ENCODE data around the gene STAT5A.
"Not testable (repeated sequence)": the region's sequence is repeated elsewhere in the genome, so short reads cannot be mapped to it uniquely, and the experiment has no call there.

The STAT5A gene

DNA sequence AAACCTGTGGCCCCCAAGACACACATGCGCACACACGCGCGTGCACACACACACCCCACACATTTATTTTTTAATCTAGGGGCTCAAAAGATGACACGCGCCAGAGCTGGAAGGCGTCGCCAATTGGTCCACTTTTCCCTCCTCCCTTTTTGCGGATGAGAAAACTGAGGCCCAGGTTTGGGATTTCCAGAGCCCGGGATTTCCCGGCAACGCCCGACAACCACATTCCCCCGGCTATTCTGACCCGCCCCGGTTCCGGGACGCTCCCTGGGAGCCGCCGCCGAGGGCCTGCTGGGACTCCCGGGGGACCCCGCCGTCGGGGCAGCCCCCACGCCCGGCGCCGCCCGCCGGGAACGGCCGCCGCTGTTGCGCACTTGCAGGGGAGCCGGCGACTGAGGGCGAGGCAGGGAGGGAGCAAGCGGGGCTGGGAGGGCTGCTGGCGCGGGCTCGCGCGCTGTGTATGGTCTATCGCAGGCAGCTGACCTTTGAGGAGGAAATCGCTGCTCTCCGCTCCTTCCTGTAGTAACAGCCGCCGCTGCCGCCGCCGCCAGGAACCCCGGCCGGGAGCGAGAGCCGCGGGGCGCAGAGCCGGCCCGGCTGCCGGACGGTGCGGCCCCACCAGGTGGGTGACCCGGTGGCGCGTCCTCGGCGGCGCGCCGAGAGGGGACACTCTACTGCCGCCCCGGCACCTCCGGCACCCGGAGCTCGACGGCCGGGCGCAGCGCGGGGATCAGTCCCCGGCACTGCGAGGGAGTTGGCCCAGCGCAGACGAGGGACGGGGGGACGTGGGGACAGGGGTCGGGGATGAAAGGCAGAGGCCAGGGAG lies at the start of gene STAT5A:
Gene STAT5A, plus strand, starts transcription at position 522 of the 826 bp plus-strand sequence. CDS start 914 bp downstream, outside the sequence.
- no peak for DNase-seq

DNA sequence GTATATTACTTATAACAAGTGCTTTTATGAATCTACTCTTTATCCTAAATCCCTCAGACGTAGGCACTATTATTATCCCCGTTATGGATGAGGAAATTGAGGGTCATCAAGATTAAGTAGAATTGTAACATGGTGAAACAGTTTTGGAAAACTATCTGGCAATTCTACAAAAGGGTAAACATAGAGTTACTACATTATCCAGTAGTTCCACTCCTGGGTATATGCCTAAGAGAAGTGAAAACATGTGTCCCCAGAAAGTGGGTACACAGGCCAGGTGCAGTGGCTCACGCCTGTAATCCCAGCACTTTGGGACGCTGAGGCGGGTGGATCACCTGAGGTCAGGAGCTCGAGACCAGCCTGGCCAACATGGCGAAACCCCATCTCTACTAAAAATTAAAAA lies 48.7 kb upstream of the STAT5A start:
- DNase-seq: not testable (repeated sequence)

DNA sequence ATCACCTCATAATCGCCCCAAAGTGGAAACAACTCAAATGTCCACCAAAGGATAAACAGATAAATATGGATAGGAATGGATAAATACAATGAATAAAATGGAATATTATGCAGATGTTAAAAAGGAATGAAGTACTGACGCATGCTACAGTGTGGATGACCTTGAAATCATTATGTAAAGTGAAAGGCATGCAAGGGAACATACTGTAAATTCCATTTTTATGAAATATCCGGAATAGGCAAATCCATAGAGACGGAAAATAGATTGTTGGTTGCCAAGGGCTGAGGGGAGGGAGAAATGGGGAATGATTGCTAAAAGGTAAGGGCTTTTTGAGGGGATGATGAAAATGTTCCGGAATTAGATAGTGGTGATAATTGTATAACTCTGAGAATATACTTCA lies 48.1 kb upstream of the STAT5A start:
- no peak for DNase-seq

DNA sequence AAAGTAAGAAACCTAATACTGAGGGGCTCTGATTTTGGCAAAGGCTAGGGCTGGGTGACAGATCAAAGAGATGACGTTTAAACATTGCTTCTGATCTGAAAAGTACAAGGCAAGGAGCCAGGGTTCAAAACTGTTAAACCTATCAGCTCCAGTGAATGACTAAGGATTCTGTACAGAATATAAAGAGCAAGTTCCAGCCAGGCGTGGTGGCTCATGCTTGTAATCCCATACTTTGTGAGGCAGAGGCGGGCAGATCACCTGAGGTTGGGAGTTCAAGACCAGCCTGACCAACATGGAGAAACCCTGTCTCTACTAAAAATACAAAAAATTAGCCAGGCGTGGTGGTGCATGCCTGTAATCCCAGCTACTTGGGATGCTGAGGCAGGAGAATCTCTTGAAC lies 47.4 kb upstream of the STAT5A start:
- DNase-seq: not testable (repeated sequence)

DNA sequence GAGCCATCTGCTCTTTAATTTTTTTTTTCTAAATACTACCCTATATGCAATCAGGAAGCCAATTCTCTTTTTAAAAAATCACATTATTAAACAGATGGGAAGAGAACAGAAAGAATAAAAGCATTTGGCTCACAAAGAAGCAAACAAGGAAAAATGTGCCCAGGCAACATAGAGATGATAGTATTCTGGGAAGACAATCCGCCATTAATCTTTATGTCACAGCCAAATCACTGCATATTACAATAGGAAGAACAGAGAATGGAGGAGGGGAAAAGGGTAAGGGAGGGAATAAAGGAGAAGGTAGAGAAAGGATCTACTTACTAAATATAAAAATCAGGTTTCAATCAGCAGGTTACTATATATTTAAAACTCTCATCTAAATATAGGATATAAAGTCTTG lies 46.4 kb upstream of the STAT5A start:
- DNase-seq: no peak

DNA sequence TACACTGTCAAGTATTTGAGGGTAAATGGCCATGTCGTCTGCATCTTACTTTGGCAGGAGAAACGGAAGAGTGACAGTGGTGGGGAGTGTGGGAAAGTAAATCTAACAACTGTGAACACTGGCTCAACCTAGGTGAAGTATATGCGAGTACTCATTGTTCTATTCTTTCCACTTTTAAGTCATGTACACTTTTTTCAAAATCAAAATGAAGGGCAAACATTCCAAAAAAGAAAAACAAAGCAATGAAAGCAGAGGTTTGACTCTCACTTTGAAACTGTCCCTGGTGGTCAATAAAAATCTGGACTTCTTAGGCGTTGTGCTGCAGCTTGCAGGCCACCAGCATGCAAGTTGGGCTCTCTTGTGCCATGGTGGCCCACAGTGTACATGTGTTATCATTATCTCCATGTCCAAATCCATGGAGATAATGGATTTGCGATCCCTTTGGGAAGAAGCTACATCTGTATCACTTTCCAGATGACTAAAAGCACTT lies 44.8 kb upstream of the STAT5A start:
- no peak for DNase-seq

DNA sequence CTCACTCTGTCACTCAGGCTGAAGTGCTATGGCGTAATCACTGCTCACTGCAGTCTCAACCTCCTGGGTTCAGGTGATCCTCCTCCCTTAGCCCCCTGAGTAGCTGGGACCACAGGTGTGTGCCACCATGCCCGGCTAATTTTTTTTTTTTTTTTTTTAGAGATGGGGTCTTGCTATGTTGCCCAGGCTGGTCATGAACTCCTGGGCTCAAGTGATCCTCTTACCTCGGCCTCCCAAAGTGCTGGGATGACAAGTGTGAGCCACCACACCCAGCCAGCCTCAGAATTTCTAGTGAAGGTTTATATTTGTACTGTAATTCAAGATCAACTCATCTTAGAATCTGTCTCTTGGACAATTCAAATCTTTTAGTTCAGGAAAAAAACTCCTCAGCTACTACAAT lies 44.2 kb upstream of the STAT5A start:
- DNase-seq: not testable (repeated sequence)

DNA sequence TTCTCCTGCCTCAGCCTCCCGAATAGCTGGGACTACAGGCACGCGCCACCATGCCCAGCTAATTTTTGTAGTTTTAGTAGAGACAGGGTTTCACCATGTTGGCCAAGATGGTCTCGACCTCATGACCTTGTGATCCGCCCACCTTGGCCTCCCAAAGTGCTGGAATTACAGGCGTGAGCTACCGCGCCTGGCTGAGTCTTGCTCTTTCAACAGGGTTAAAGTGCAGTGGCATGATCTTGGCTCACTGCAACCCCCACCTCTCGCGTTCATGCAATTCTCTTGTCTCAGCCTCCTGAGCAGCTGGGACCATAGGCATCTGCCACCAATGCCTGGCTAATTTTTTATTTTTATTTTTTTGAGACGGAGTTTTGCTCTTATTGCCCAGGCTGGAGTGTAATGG lies 43.1 kb upstream of the STAT5A start:
- DNase-seq: not testable (repeated sequence)

DNA sequence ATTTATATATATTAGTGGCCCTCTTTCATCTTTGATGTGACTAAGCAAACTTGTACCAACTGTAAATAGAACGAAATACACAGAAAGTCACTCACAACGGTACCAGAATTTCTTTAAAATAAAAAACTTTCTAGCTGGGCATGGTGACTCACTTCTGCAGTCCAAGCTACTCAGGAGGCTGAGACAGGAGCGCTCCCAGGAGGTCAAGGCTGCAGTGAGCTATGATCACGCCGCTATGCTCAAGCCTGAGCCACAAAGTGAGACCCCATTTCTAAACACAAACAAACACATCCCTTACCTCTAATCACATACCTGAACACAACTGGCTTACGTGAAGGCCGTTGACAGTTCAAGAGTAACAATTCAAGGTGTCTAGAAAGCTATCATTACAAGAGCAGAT lies 41.8 kb upstream of the STAT5A start:
- DNase-seq: no peak

DNA sequence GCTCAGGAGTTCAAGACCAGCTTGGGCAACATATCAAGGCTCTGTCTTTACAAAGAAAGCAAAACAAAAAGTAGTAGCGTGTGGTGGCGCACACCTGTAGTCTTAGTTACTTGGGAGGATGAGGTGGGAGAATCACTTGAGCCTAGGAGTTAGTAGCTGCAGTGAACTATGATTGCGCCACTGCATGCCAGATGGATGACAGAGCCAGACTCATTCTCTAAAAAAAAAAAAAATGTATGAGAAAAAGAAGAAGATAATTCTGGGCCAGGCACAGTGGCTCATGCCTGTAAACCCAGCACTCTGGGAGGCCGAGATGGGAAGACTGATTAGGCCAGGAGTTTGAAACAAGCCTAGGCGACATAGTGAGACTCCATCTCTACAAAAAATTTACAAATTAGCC lies 40.6 kb upstream of the STAT5A start:
- no peak for DNase-seq

DNA sequence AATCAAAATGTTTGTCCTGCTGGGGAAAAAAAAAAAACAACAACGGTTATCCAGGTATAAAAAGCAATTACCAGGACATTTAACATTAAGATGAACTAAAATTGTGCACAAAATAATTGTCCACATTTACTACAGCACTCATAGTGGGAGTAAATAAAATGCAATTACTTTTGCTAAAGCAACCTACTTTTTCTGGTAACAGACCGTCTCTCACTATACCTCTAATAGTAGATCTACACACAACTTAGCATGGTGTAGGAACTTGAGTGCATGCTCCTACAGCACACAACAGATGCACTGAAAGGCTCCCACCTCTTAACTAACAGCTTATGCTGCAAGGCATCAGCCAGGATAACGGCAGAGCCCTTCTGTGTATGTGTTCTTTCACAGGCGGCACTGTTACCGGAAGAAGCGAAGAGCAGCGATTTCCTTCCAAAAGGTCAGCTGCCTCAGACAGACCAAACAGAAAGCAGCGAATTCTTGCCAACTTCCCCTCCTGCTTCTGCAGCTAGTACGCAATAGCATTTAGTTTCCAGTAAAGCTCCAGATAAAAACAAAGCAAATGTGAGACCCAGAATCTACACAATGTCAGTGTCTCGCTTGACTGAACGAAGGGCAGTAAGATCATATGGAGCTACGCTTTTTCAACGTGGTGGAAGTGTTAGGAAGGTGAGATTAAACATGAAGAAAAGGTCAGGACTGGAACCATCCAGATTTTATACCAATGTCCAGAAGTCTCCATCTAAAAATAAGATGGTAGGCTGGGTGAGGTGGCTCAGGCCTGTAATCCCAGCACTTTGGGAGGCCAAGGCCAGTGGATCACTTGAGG lies 39.7 kb upstream of the STAT5A start:
- peak; percentile 76 to 88 for DNase-seq

DNA sequence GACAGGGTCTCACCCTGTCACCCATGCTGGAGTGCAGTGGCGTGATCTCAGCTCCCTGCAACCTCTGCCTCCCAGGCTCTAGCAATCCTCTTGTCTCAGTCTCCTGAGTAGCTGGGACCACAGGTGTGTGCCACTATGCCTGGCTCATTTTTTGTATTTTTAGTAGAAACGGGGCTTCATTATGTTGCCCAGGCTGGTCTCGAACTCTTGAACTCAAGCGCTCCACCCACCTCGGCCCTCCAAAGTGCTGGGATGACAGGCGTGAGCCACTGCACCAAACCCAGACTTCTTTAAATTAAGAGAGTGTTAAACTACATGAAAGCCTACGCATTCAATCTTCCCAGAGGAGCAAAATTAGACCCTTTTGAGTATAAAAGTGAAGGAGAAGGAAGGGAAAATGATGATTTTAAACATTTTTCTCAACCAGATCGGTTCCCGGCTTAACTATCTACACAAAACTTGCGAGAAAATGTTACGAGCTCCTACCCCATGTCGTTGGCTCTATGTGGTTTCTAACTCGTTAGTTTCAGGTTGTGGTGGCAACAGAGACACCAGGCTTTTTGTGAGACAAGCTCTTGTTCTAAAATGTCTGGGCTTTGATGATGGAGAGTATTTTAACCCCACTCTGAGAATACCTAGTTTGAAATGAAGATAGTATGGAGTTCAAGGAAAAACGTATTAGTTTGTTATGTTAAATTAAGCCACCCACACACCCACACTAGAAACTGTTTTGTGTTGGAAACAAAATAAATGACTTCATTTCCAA lies 38.4 kb upstream of the STAT5A start:
- no peak for DNase-seq

DNA sequence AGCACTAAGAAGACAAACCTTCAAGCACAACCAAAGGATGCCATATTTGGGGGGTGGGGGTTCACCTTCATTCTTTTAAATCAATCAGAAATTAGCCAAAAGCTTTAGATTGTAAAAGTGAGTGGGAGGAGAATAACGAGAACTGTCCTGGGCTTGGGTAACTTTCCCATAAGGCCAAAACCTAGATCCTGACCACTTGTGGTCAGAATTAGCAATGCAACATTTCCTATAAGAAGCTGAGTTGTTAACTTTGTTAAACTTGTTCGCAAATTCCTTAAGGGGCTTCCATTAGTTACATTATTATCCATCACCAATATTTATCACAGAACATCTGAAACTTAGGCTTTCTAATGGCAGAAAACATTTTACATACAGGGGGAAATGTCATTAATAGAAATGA lies 37.2 kb upstream of the STAT5A start:
- no peak for DNase-seq

DNA sequence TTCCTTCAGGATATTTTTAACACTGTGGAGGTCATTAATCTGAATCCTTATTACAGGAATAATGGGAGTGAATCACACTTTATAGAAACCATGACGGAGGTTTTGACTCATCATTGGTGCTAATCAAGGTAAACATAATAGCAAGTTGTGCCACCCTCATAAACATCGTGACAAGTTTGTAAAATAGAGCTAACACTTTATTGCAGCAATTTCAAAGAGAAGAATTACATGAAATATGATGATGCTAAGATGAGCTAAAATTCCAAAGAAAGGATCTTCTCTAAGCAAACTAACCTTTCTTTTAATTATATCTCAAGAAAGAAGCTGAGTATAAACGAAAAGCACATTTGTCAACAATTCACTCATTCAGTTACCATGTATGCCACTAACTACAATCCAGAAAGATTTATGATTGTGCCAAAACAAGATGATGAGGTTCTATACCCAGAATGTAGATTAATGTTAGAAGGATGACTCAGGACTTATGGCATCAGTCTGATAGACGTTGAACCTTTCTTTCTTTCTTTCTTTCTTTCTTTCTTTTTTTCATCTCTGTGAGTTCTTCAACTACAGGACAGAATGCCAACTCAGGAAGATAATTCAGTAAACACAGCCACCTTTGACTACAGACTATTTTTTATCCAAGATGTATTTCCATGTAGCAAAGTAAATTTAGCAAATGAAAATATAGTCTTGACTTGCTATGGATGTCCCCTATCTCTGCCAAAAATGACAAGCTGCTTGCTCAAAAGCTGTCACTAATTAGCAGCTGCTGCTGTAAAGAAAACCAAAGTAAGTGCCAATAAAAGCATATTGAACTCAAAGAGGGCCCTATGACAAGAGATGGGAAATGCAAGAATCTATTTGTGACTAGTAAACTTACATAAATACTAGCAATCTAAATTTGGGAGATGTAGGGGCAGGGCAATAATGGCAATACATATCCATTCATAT lies 35.4 kb upstream of the STAT5A start:
- peak; percentile 77 to 85 for DNase-seq

DNA sequence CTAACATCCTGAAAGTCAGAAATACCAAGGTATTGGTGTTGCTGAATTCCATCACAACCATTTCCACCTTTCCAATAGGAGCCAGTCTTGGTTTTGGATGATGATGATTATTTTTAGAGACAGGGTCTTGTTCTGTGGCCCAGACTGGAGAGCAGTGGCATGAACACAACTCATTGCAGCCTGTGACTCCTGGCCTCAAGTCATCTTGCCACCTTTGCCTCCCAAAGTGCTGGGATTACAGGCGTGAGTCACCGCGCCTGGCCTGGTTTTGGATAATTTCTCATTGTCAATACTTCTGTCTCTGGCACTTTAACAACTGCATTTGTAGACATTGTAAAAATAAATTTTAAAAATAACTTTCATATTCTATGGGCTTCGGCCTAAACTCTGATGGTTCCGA lies 34.7 kb upstream of the STAT5A start:
- DNase-seq: peak in 1 of 2 experiments; percentile 48

DNA sequence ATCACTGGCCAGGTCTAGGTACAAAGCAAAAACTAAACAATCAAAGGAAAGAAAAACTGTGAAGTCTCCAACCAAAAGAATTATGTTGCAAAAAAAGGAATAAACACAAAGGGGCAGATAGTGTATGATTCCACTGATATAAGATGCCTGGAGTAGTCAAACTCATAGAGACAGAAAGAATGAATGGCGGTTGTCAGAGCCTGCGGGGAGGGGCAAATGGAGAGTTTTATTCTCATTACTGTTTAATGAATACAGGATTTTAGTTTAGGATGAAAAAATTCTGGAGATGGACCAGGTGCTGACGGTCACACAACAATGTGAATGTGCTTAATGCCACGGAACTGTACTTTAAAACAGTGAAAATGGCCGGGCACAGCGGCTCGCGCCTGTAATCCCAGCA lies 32.9 kb upstream of the STAT5A start:
- DNase-seq: no peak

DNA sequence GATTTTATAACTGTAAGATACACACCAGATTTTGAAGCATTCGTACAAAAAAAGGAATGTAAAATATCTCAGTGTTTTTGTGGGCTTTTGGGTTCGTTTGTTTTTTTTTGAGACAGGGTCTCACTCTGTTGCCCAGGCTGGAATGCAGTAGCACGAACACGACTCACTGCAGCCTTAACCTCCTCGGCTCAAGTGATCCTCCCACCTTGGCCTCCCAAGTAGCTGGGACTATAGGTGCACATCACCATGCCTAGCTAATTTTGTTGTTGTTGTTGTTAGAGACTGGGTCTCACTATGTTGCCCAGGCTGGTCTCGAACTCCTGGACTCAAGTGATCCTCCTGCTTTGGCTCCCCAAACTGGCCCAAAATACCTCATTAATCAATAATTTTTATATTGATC lies 28.0 kb upstream of the STAT5A start:
- no peak for DNase-seq

DNA sequence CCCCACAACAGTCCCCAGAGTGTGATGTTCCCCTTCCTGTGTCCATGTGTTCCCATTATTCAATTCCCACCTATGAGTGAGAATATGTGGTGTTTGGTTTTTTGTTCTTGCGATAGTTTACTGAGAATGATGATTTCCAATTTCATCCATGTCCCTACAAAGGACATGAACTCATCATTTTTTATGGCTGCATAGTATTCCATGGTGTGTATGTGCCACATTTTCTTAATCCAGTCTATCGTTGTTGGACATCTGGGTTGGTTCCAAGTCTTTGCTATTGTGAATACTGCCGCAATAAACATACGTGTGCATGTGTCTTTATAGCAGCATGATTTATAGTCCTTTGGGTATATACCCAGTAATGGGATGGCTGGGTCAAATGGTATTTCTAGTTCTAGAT lies 23.9 kb upstream of the STAT5A start:
- not testable (repeated sequence) for DNase-seq

DNA sequence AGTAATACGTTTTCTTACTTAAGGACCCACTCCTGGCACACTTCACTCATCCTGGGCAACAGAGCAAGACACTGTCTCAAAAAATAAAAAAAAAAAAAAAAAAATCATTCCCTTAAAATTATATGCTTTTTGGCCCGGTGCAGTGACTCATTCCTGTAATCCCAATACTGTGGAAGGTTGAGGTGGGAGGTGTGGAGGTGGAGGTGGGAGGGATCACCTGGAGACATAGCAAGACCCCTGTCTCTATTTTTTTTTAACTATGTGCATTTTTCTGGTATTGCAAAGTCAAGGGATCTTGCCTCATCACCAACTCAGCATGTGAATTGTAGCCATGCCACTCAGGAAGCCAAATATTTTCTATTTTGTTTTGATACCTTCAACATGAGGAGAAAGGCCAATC lies 21.8 kb upstream of the STAT5A start:
- DNase-seq: no peak

DNA sequence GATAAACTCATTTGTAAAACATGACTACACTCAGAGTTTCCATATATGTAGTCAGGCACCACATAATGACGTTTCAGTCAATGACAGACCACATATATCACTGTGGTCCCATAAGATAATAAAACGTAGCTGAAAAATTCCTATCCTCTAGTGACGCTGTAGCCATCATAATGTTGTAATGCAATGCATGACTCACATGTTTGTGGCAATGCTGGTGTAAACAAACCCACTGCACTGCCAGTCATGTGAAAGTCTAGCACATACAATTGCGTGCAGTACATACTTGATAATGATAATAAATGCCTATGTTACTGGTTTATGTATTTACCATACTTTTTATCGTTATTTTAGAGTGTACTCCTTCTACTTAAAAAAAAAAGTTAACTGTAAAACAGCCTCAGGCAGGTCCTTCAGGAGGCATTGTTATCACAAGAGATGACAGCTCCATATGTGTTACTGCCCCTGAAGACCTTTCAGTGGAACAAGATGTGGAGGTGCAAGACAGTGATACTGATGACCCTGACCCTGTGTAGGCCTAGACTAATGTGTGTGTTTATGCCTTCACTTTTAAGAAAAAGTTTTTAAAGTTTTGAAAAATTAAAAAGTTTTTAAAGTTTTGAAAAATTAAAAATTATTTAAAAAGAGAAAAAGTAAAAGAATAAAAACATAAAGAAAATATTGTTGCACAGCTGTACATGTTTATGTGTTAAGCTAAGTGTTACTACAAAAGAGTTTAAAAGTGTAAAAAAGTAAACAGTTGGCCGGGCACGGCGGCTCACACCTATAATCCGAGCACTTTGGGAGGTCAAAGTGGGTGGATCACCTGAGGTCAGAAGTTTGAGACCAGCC lies 21.2 kb upstream of the STAT5A start:
- DNase-seq: no peak

DNA sequence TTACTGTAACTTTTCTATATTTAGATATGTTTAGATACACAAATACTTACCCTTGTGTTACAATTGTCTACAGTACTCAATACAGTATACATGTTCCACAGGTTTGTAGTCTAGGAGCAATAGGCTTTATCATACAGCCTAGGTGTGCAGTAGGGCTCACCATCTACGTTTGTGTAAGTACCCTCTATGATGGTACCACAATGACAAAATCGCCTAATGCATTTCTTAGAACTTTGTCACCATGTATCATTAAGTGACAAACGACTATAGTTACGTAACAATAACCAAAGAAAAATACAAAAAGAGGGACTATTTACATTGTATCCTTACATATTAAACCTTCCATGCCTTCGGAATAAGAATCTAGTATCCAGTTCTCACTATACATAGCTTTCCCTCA lies 20.1 kb upstream of the STAT5A start:
- no peak for DNase-seq
